Medulla oblongata (tissue), 1 donor: Measurements from ENCODE around the gene ZNF638.
A peak's percentile ranks its signal among the peaks of the same experiment; 100 is the strongest.
"Not testable (repeated sequence)": the region's sequence is repeated elsewhere in the genome, so short reads cannot be mapped to it uniquely, and the experiment has no call there.

Experiments
- DNase-seq: peaks from one replicate; pipeline ENCODE4 v3.0.0-alpha.2; 2015; ENCODE audit errors: extremely low spot score

ZNF638 gene

DNA sequence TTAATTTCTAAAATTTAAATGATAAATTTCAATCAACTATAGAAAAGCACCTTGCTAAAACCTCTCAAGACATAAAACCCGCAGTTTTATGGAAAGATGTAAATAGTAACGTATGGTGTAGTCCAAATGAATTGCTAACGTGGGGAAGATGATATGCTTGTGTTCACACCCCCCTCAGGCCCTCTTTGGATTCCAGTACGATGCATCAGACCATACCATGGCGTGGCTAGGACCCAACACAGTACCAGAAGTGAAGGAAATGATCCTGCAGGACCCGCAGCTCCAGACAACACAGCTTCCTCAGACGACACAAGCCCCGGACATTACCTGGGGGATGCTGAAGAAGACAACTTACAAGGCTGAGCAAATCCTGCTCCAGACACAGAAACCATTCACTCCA, 61.6 kb downstream of the ZNF638 start:
- no peak for DNase-seq

DNA sequence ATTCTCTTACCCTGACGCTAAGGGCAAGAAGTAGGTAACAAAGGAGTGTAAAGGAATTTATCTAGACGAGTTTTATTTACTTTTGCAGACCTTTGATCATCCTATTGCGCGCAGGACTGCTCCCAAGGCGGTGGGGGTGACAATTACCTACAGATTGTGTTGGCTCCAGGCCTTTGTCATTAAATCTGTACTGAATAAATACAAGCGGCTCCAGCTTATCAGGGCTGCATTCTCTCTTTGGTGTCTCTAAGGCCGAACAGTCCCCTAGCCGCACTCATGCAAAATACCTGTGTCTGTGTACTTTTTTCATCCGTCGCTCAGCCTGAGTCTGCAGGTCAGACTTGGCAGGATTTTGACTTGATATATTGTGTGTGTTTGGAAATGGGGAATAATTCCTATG, 63.9 kb downstream of the ZNF638 start:
- no peak for DNase-seq

DNA sequence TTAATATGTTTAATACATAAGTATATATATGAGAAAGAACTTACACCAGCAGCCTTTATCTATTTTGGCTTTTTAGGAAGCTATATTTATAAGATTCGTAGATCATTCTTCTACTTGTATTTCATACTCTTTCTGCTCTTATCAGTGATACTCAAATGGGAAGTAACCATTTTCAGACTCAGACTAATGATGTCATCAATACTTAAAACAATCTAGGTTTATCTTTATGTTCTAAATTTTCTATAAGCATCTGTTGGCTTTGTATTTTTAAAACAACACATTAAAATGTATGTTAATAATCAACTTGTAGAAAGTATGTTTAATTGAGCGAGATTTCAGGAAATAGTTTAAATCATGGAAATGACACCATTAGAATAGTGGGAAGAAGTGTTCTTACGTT, 70.8 kb downstream of the ZNF638 start:
- no peak for DNase-seq

DNA sequence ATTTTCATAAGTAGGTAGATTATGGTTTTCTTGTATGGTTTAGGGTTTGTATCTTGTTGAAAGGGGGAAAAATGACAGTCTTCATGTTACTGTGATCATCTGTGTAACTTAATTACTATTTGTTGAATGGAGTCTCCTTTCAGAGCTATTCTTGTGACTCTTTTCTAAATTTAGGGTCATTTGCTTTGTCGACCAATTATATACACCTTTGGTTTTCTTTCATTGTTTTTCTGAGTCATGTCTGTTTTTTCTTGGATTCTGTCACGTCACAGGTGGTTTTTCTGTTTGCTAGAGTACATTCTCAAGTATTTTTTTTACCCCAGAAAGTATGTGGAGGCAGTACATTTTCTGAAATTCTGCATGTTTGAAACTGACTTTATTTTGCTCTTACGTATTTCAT, 78.0 kb downstream of the ZNF638 start:
- no peak for DNase-seq

DNA sequence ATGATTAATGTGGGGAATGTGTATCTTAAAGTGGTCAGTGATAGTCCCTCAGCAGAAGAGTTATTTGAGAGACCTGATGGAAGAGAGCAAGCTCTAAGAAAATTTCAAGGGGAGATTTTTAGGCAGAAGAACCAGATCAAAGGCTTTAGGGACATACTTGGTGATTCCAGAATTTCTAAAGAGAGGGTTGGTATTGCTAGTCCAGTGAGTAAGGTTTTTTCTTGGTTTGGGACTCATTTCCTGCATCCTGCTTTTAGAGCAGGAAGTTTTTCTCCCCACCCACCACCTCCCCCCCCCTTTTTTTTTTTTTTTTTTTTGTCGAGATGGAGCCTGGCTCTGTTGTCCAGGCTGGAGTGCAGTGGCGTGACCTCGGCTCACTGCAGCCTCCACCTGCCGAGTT, 79.1 kb downstream of the ZNF638 start:
- DNase-seq: no peak

DNA sequence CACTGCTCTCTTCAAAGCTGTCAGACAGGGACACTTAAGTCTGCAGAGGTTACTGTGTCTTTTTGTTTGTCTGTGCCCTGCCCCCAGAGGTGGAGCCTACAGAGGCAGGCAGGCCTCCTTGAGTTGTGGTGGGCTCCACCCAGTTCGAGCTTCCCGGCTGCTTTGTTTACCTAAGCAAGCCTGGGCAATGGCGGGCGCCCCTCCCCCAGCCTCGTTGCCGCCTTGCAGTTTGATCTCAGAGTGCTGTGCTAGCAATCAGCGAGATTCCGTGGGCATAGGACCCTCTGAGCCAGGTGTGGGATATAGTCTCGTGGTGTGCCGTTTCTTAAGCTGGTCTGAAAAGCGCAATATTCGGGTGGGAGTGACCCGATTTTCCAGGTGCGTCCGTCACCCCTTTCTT, 85.3 kb downstream of the ZNF638 start:
- DNase-seq: not testable (repeated sequence)

DNA sequence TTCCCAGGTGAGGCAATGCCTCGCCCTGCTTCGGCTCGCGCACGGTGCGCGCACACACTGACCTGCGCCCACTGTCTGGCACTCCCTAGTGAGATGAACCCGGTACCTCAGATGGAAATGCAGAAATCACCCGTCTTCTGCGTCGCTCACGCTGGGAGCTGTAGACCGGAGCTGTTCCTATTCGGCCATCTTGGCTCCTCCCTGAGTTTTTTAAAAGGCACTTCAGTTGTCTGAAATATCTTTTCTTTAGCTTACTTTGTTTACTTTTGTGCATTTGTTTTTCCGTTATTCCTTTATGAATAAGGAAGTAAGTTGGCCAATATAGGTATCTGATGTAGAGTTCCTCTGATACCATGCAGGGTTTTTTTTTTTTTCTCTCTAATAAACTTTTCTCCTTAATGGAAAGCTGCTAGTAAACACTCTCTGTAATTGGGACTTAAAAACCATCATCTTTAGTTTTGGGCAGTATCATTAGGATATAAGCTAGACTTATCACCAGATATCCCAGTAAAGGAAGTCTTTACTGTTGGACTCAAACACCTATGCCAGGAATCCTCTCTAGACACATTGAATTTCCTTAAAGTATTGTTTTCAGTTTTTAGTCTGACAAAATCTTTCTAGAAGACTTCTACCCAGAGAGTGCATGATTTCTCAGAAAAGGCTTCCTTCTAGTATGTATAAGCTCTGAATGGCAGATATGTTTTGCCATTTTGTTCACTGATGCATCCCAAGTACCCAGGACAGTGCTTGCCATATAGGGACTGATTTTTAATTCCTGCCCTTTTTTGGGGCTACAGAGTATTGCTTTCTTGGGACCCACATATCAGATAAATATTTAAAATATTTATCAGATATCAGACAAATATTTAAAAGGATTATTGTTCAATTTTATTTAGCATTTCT, 86.0 kb downstream of the ZNF638 start:
- no peak for DNase-seq

DNA sequence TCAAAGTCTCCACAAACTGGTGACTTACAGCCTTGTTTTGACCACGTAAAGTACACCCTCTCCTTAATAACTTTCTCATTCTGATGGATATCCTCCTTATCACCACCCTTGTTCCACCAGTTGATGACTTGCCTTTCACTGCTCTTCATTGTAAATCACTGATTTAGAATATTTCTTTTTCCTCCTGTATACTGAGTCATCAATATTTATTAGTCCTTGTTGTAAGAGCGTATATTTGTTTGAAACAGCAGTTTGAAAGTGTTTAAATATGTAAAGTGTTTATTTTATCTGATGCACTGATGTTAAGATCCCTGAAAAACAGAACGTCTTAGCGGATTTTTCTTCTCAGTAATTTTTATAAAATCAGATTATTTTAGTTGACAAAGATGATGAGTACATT, 87.6 kb downstream of the ZNF638 start:
- DNase-seq: no peak

DNA sequence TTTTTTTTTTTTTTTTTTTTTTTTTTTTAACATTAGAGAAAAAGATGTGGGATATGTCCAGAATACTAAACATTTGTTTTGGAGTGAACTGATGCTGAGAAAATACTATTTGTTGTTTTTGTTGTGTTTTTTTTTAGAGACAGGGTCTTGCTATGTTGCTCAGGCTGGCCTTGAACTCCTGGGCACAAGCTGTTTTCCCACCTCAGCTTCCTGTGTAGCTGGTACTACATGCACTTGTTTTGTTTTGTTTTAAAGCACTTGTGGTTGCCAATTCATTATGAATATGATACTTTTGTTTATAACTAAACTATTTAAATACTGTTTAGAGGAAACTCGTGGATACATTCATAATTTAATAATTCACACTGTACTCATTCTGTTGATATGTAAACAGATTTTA, 88.4 kb downstream of the ZNF638 start:
- no peak for DNase-seq

DNA sequence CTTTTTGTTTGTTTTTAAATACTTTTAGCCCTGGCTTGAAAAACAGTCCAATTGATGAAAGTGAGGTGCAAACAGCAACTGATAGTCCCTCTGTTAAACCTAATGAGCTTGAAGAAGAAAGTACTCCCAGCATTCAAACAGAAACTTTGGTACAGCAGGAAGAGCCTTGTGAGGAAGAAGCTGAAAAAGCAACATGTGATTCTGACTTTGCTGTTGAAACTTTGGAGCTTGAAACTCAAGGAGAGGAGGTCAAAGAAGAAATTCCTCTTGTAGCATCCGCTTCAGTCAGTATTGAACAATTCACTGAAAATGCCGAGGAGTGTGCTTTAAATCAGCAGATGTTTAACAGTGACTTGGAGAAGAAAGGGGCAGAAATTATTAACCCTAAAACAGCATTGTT, 91.2 kb downstream of the ZNF638 start:
- peak; percentile 7 for DNase-seq

DNA sequence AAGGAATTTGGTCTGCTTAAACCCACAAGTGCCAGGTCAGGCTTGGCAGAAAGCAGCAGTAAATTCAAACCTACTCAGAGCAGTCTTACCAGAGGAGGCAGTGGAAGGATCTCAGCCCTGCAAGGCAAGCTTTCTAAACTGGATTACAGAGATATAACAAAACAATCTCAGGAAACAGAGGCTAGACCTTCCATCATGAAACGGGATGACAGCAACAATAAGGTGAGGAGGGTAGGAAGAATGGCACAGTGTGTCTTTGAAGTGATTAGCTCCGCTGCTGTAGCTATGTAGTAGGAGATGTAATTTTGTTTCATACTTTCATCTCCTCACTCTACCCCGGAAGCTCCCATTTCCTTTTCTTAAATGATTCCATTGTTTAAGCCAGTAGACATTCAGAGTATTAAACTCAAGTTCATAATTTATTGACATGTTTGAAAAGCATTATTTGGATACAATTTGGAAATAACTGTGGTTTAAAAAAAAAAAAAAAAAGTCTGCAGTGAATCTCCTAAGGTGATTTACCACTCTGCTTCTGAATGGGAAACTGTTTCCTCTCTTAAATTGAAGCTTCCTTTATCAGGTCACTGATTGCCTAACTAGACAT, 92.3 kb downstream of the ZNF638 start:
- peak; percentile 48 for DNase-seq

DNA sequence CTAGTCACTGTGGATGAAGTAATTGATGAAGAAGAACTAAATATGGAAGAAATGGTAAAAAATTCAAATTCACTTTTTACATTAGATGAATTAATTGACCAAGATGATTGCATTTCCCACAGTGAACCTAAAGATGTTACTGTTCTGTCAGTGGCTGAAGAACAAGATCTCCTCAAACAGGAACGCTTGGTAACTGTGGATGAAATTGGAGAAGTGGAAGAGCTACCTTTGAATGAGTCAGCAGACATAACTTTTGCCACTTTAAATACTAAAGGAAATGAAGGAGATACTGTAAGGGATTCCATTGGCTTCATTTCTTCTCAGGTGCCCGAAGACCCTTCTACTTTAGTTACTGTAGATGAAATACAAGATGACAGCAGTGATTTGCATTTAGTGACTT, 95.1 kb downstream of the ZNF638 start:
- no peak for DNase-seq

DNA sequence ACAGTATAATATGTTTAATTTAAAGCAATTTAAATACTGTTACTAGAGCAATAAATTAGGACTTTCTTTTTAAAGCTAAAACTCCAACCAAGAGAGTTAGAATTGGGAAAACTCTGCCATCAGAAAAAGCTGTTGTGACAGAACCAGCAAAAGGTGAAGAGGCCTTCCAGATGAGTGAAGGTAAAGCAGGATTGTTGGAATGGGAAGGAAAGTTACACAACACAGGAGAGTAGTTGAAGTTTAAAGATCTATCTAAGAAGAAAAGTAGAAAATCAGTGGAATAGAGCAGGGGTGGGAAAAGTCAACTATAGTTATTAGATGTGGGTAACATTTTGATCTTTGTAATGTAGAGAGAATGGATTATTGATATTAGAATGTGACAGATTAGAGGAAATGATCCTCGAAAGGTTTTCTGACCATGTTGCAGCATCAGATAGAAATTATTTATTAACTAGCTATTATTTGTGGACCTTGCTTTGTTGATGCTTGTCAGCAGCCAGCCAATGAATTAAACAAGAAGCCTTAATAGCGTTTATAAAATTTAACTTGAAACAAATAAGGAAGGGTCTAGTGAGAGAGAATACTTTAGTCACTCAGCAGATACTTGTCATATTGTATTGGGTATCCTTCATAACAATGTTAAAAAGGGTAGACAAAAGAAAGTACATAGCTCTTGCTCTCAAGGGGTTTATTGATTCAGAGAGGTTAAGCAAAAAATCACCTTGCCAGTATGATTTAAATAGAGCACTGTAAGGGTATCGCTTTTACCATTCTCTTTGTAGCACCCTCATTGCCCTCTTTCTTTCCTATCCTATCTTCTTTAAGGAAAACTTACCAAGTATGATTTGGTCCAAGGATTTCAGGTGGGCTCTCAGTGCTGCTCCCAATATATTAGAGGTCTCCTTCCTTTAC, 97.1 kb downstream of the ZNF638 start:
- no peak for DNase-seq

DNA sequence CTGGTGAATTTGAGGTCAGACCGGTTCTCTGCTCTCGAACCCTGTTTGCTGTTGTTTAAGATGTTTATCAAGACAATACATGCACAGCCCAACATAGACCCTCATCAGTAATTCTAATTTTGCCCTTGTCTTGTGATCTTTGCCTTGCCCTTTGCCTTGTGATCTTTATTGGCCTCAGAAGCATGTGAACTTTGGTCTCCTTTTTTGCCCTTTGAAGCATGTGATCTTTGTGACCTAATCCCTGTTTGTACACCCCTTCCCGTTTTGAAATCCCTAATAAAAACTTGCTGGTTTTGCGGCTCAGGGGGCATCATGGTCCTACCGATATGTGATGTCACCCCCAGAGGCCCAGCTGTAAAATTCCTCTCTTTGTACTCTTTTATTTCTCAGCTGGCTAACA, 113.6 kb downstream of the ZNF638 start:
- DNase-seq: not testable (repeated sequence)

DNA sequence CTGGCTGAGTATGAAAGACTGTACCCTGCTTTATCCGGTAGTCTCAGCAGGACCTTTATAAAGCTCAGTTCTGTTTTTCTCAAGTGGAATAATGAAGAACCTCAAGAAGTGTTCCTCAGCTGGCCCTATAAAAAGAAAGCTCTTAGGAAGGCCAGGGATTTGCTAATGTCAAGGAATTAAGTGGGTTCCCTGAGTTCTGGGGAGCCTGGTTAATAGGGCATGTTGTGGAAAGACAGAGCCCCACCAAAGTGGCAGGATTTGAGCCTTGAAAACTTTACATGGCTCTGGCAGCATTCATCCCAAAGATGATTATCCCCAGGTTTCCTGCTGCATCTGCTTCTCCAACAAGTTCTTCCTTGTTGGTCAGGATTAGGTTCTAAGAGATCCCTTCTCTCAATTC, 114.9 kb downstream of the ZNF638 start:
- no peak for DNase-seq

DNA sequence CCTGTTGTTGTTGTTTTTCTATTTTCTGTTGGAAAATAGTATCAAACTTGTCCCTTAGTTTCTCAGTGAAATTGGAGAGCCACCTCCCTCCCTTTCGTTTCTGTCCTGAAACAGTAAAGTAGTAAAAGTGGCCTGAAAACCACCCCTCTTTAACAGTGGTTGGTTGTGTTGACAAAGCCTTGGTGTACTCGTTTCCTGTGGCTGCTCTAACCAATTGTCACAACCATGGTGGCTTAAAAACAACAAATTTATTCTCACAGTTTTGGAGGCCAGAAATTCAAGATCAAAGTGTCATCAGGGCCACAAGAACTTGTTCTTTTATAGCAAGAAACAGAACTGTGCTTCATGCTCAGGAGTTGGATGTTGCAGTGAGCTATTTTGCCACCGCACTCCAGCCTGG, 117.8 kb downstream of the ZNF638 start:
- no peak for DNase-seq

DNA sequence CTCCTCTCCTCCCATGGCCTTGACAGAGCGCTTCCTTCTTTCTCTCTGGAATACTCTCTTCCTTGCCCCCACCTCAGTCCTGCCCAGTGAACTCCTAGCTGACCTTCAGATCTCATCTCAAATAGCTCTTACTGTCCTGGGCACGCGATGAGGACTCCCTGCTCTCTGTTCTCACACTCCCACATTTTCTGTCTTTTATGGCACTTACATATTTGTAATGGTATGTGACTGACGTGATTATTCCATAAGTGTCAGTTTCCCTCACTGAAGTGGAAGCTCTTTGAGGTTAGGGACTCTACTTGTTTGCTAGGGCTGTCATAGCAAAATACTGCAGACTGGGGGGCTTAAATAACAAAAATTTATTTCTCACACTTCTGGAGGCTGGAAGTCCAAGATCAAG, 120.1 kb downstream of the ZNF638 start:
- no peak for DNase-seq

DNA sequence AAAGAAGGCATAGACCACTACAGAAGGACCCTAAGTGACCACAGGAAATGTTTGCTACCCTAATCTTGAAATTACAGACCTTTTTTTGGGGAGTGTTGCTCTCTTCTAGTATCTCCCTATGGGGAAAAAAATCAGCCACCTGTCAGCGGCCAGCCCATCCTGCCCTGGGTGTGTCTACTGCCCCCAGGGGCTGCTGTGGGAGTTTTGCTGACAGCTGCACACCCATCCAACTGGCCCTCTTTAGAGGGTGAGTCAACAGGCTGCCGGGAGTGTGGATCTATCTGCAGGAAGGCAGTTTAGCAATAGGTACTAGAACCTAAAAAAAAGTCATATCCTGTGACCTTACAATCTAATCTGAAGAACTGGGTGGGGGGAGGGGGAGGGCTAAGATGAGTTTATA, 121.0 kb downstream of the ZNF638 start:
- no peak for DNase-seq

DNA sequence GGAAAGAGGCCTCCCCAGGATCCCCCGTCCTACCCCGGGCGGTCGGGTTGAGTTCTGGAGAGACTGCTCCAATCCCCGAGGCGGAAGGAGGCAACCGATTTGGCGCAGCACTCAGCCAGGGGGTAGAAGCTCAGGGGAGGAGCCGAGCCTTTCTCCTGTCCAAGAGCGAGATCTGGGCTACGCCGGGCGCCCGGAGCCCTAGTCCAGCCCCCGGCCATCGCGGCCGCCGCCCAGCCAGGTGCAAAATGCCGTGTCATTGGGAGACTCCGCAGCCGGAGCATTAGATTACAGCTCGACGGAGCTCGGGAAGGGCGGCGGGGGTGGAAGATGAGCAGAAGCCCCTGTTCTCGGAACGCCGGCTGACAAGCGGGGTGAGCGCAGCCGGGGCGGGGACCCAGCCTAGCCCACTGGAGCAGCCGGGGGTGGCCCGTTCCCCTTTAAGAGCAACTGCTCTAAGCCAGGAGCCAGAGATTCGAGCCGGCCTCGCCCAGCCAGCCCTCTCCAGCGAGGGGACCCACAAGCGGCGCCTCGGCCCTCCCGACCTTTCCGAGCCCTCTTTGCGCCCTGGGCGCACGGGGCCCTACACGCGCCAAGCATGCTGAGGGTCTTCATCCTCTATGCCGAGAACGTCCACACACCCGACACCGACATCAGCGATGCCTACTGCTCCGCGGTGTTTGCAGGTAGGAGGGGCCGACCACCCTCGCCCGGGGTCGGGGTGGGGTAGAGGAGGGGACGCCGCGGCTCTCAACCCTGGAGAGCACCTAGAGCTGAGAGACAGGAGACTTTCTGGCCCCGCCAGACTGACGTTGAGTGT, 122.0 kb downstream of the ZNF638 start, which contains the start of gene DYSF:
Gene DYSF, plus strand, starts transcription at position 158 of the 817 bp plus-strand sequence.
- DNase-seq: no peak

DNA sequence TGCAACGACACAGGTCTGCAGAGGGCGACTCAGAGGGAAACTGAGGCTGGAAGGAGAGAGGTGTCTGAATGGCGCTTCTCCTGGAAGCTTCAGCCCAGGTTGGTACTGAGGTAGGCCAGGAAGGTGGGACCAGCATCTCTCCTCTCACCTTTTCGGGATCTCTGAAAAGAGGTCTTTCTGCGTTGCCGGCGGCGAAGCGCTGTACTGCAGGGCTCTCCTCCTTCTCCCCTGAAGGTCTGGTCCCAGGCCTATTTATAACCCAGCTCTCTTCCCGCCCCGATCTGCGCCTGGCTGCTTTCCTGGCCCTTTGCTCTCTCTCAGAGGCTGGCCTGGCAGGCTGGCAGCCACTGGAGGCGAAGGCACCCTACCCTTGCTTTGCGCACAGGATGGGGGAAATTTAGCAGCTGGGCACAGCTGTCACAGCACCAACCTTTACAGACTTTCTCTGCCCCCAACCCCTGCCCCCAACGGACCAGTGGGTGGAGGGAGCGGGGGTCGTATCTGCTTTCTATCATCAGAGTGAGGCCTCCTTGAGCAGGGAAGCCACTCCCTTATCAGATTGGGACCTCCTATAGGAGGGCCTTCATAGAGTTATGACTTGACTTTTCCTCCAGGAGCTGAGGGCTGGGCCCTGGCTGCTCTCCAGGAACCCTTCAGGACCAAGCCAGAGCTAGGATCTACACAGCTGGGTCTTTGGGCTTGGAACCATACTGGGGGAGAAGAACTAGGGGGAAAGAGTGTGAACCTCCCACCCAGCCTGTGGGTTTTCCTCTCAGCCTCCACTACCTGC, 122.8 kb downstream of the ZNF638 start:
- no peak for DNase-seq
